NB4 (cell line): ENCODE results near the gene PTPN1.
"Not testable (repeated sequence)": the region's sequence is repeated elsewhere in the genome, so short reads cannot be mapped to it uniquely, and the experiment has no call there.

ENCODE experiments used
- DNase-seq: peaks from one replicate; pipeline ENCODE4 v3.0.0; 2010; ENCODE audit warnings: low read depth
- H3K4me3 ChIP-seq: one replicate; pipeline ENCODE4 v1.5.1; 2011; ENCODE audit warnings: mild to moderate bottlenecking, low read depth, low read length, moderate library complexity
- CTCF ChIP-seq: IDR thresholded peaks from one replicate; pipeline ENCODE4 v1.5.1; 2012; ENCODE audit warnings: low read depth, low read length
- MAX ChIP-seq: IDR thresholded peaks from 2 replicates; pipeline ENCODE4 v1.6.1; 2011; ENCODE audit warnings: low read depth, low read length
- MYC ChIP-seq: IDR thresholded peaks from 2 replicates; pipeline ENCODE4 v1.6.1; 2011; ENCODE audit warnings: low read depth, low read length
- POLR2A ChIP-seq: IDR thresholded peaks from 2 replicates; pipeline ENCODE4 v1.6.1; 2011; ENCODE audit warnings: mild to moderate bottlenecking; ENCODE audit not compliant: insufficient read length; ENCODE audit errors: extremely low read depth

Gene PTPN1

GRCh38 chr20:50537546-50538201 is 27.5 kb downstream of the PTPN1 start:
- no peak for TF ChIP-seq POLR2A
- no peak for TF ChIP-seq MAX
- no peak for TF ChIP-seq CTCF
- no peak for TF ChIP-seq MYC

GRCh38 chr20:50538276-50538675 is 28.1 kb downstream of the PTPN1 start:
- DNase-seq, result no peak
- no peak for TF ChIP-seq POLR2A
- no peak for TF ChIP-seq MYC
- no peak for TF ChIP-seq CTCF
- no peak for TF ChIP-seq MAX
- no peak overlapping the region for H3K4me3 ChIP-seq

More at GRCh38 chr20:50537546-50538201, 27.5 kb downstream of the PTPN1 start:
- no peak for DNase-seq
- no peak overlapping the region for H3K4me3 ChIP-seq

GRCh38 chr20:50539798-50540197 is 29.6 kb downstream of the PTPN1 start:
- DNase-seq, H3K4me3 ChIP-seq: not testable (repeated sequence)

GRCh38 chr20:50540620-50541605 is 30.7 kb downstream of the PTPN1 start:
- no peak overlapping the region for H3K4me3 ChIP-seq
- no peak for DNase-seq
- no peak for TF ChIP-seq CTCF
- no peak for TF ChIP-seq POLR2A
- no peak for TF ChIP-seq MAX
- TF ChIP-seq MYC, result no peak

- peak; percentile 79 for DNase-seq
- H3K4me3 ChIP-seq, result no peak overlapping the region
- TF ChIP-seq CTCF (no peak), MAX (peak; percentile 50; the same call in 1 of the 2 replicates)
Measured at GRCh38 chr20:50541606-50542041, 31.4 kb downstream of the PTPN1 start.

- TF ChIP-seq MAX, result no peak
- no peak for TF ChIP-seq MYC
- TF ChIP-seq POLR2A, result no peak
- TF ChIP-seq CTCF, result no peak
- no peak overlapping the region for H3K4me3 ChIP-seq
- no peak for DNase-seq
Measured at GRCh38 chr20:50543326-50543725, 33.1 kb downstream of the PTPN1 start.
